GM18498 (cell line): Measurements from ENCODE around the gene BEX3.

Experiments
- ATAC-seq: cut with Tn5 transposase; IDR thresholded peaks from one replicate; pipeline ENCODE4 v1.9.1; 2021; ENCODE audit warnings: mild to moderate bottlenecking, moderate library complexity; ENCODE audit not compliant: unreplicated experiment

Gene BEX3

DNA sequence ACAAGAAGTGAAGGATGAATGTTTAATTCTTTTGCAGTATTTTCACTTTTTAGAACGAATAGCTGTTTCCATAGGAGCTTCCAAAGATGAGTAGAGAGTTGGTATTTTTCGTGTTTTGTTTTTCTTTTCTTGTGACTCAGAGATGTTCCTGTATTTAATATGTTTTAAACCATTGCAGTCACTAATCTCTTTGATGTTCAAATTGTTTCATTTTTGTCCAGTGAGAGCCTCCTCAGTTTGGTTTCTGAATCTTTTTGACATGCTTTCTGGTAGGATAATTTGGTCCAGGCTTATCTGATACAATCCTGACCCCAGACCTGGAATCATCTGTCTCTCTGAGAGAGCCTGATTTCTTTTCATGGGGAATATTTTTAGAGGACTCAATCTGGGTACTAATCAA lies 41.6 kb downstream of the BEX3 start:
- ATAC-seq, result no peak

GRCh38 chrX:103418811-103419340 lies 42.5 kb downstream of the BEX3 start:
- ATAC-seq, result no peak

DNA sequence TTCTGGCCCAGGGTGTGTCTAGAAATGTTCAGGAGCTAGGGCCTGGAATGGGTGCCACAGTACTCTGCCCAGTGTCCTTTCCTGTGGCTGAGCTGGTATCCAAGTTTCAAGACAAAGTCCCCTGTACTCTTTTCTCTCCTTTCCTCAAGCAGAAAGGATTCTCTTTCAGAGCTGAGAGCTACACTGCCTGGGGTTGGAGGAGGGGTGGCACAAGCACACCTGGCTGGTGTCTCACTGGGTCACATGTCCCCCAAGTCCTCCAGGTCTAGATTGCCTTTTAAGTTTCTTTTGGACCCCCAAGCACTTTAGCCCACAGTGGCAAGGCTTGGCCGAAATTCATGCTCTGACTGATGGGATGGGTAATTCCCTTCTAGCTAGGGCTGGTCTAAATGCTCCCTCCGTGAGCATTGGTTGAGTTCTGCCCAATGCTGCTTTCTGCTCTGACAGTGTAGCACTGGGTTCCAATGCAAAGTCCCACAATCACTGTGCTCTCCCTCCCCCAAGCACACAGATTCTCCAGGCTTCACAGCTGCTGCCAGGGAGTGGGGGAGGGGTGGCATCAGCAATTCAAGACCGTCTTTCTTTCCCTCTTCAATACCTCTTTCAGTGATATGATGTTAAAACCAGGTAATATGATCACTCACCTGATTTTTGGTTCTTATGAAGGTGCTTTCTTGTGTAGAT lies 47.8 kb downstream of the BEX3 start:
- no peak for ATAC-seq
